NCI-H226 (cell line): ENCODE measurements around the gene VPREB3.

Experiments used
- DNase-seq: peaks from one replicate; pipeline ENCODE4 v3.0.0-alpha.2; 2015

The VPREB3 gene

GRCh38 chr22:23722724-23723123 lies 31.5 kb downstream of the VPREB3 start:
- no peak for DNase-seq

GRCh38 chr22:23722160-23722559 lies 32.1 kb downstream of the VPREB3 start:
- no peak for DNase-seq

GRCh38 chr22:23720855-23721254 lies 33.4 kb downstream of the VPREB3 start:
- no peak for DNase-seq

GRCh38 chr22:23718371-23719165 lies 35.7 kb downstream of the VPREB3 start:
- no peak for DNase-seq

- peak; percentile 37 for DNase-seq
Measured at GRCh38 chr22:23716811-23717801, 37.1 kb downstream of the VPREB3 start.

GRCh38 chr22:23715806-23716375 lies 38.3 kb downstream of the VPREB3 start:
- DNase-seq = no peak

- DNase-seq = no peak
Measured at GRCh38 chr22:23714596-23715578, 39.3 kb downstream of the VPREB3 start.

- no peak for DNase-seq
Measured at GRCh38 chr22:23713696-23714595, 40.3 kb downstream of the VPREB3 start.

- DNase-seq = no peak
Measured at GRCh38 chr22:23712256-23712655, 42.0 kb downstream of the VPREB3 start.

GRCh38 chr22:23709107-23709506 lies 45.1 kb downstream of the VPREB3 start:
- DNase-seq = no peak

- DNase-seq = no peak
Measured at GRCh38 chr22:23708270-23708669, 46.0 kb downstream of the VPREB3 start.

- no peak for DNase-seq
Measured at GRCh38 chr22:23705358-23705757, 48.9 kb downstream of the VPREB3 start.

GRCh38 chr22:23704829-23705228 lies 49.4 kb downstream of the VPREB3 start:
- no peak for DNase-seq

- no peak for DNase-seq
Measured at GRCh38 chr22:23704062-23704461, 50.2 kb downstream of the VPREB3 start.
